ENCODE data around the gene BPGM. TPM values are rescaled to one million over a fixed set of nuclear protein-coding genes. Genes with fewer than 3 reads are reported as not detected.

The BPGM gene
- total RNA-seq, 1 donor from 2014 or later: 9.1 TPM

DNA sequence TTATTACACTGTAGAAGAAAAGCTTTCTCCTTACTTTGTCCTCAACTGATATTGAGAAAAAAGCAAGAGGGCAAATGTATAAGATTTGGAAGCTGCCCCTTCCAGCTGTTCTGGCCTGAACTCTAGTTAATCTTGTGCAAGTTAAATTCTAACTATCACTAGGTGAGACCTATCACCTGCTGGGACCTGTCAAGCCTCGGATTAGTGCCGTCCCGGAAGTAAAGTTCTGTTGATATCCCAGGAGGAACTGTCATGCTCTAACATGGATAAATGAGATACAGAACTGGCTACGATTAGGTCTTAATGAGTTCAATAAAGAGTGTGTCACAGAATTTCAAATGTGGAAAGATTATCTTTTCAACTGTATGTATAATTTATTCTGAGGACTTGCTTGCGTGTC, 1.2 kb upstream of the BPGM start:
- no peak for DNase-seq (ENCODE audit: extremely low spot score in 2 of 2)
- H3K9me3 ChIP-seq: no peaks in the 10 kb centered on the region
- no peaks in the 10 kb centered on the region for H3K36me3 ChIP-seq
- H3K27ac ChIP-seq: peak overlapping the region; percentile 69
- H3K4me3 ChIP-seq: peak overlapping the region; percentile 54 to 63
- H3K27me3 ChIP-seq: no peaks in the 10 kb centered on the region
- intact Hi-C loops (cut with DNase I): no loop called here
- H3K4me1 ChIP-seq: peaks cover 26% of the 10 kb centered on the region
- no peak for TF ChIP-seq POLR2A (IDR thresholded peaks at IDR 0.05)
- TF ChIP-seq POLR2AphosphoS5 (IDR thresholded peaks at IDR 0.05; ENCODE audit: insufficient read depth in 1 of 2, low read depth in 1 of 2): peak in 1 of 2 donors; percentile 14

DNA sequence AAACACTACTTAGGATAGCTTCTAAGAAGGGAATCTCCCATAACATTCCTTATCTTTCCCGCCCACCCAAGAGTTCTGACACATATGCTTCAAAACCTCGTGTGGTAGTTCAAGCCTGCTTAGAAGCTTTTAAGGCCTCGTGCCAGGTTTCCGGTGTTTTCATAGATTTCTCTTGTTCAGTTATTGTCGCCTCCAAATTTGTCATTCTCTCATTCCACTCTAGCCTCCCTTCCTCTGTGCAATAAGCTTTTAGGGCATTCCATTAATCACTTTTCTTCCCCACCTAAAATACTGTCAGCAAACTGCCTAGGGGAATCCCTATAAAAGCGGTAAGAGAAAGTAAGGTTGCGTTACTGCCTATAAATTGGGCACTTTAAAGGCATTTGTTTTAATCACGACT, 718 bp upstream of the BPGM start:
- Histone ChIP-seq H3K4me3 (peak overlapping the region; percentile 54 to 63), H3K36me3 (no peaks in the 10 kb centered on the region), H3K27me3 (no peaks in the 10 kb centered on the region), H3K27ac (peak overlapping the region; percentile 69), H3K9me3 (no peaks in the 10 kb centered on the region), H3K4me1 (peaks cover 26% of the 10 kb centered on the region)
- no peak for TF ChIP-seq POLR2AphosphoS5 (IDR thresholded peaks at IDR 0.05; ENCODE audit: insufficient read depth in 1 of 2, low read depth in 1 of 2)
- no peak for TF ChIP-seq CTCF (IDR thresholded peaks at IDR 0.05)
- no peak for TF ChIP-seq POLR2A (IDR thresholded peaks at IDR 0.05)
- intact Hi-C loops (cut with DNase I): no loop called here
- DNase-seq (ENCODE audit: extremely low spot score in 2 of 2): no peak

- H3K4me1 ChIP-seq: peaks cover 26% of the 10 kb centered on the region
- H3K9me3 ChIP-seq: no peaks in the 10 kb centered on the region
- H3K27ac ChIP-seq: no peak overlapping the region
- H3K27me3 ChIP-seq: no peaks in the 10 kb centered on the region
- DNase-seq (ENCODE audit: extremely low spot score in 2 of 2): no peak
- intact Hi-C loops (cut with DNase I): no loop called here
- no peak for TF ChIP-seq POLR2A (IDR thresholded peaks at IDR 0.05)
- TF ChIP-seq CTCF (IDR thresholded peaks at IDR 0.05): no peak
- no peak for TF ChIP-seq POLR2AphosphoS5 (IDR thresholded peaks at IDR 0.05; ENCODE audit: insufficient read depth in 1 of 2, low read depth in 1 of 2)
- H3K36me3 ChIP-seq: no peaks in the 10 kb centered on the region
- no peak overlapping the region for H3K4me3 ChIP-seq
Observed at GRCh38 chr7:134648456-134648855, 1.8 kb downstream of the BPGM start.

GRCh38 chr7:134649226-134649775, 2.6 kb downstream of the BPGM start:
- intact Hi-C loops (cut with DNase I): no loop called here
- Histone ChIP-seq H3K27me3 (no peaks in the 10 kb centered on the region), H3K36me3 (no peaks in the 10 kb centered on the region), H3K27ac (no peak overlapping the region), H3K4me3 (no peak overlapping the region), H3K4me1 (peaks cover 26% of the 10 kb centered on the region), H3K9me3 (no peaks in the 10 kb centered on the region)
- TF ChIP-seq POLR2A (IDR thresholded peaks at IDR 0.05) (no peak), POLR2AphosphoS5 (IDR thresholded peaks at IDR 0.05; ENCODE audit: insufficient read depth in 1 of 2, low read depth in 1 of 2) (no peak), CTCF (IDR thresholded peaks at IDR 0.05) (no peak)
- no peak for DNase-seq (ENCODE audit: extremely low spot score in 2 of 2)

DNA sequence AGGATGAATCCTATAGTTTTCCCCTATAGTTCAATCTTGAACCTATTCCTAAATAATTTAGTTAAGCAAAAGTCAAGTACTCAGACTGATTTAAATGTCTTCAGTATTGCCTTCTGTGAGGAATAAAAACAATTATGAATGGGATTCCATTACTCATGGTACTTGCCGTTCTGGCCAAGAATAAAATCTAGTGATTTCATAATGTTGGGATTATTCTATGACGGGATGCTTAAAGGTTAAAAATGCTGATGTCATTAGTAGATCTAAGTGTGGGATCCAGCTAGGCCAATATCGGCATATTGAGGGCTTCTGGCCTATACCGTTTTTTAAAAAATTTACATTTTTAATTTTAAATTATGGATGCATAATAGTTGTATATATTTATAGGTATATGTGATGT, 5.3 kb downstream of the BPGM start:
- no peak overlapping the region for H3K4me3 ChIP-seq
- H3K4me1 ChIP-seq: peaks cover 15% of the 10 kb centered on the region
- DNase-seq (ENCODE audit: extremely low spot score in 2 of 2): no peak
- intact Hi-C loops (cut with DNase I): no loop called here
- no peaks in the 10 kb centered on the region for H3K36me3 ChIP-seq
- H3K27me3 ChIP-seq: no peaks in the 10 kb centered on the region
- H3K9me3 ChIP-seq: no peaks in the 10 kb centered on the region
- TF ChIP-seq POLR2A (IDR thresholded peaks at IDR 0.05): no peak
- no peak for TF ChIP-seq POLR2AphosphoS5 (IDR thresholded peaks at IDR 0.05; ENCODE audit: insufficient read depth in 1 of 2, low read depth in 1 of 2)
- no peak for TF ChIP-seq CTCF (IDR thresholded peaks at IDR 0.05)
- H3K27ac ChIP-seq: no peak overlapping the region
